ENCODE measurements around the gene CNGB1.
A peak's percentile ranks its signal among the peaks of the same experiment; 100 is the strongest.
"Not testable (repeated sequence)": the region's sequence is repeated elsewhere in the genome, so short reads cannot be mapped to it uniquely, and the experiment has no call there.

CNGB1 gene

GRCh38 chr16:57970970-57971369 lies at the start of gene CNGB1:
Gene CNGB1 (minus strand): TSS chr16:57971128. CDS start chr16:57967286, 3,842 bp downstream.
- no peak for DNase-seq

DNA sequence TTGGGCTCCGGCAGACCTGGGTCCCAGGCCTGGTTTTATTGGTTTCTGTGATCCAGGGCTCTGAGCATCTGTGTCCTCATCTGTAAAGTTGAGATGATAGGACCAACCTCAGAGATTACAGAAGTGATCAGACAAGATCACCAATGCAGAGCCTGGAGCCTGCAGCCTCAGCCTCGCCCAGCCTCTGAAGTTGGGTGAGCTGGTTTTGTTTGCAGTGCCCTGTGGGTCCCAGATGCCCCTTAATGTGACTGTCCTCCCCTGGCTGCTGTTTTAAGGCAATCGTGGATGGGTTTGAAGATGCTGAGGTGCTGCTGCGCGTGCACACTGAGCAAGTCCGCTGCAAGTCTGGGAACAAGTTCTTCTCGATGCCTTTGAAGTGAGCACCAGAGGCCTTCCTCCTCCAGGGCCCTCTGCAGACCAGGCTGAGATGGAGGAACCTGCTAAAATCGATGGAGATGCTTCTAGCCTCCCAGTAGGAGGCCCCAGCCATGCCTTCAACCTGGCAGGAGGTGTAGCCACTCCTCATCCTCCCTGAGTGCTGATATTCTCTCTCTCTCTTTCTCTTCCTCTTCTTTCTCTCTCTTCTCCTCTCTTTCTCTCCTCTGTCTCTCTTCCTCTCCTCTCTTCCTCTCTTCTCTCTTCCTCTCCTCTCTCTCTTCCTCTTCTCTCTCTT lies 49.1 kb upstream of the CNGB1 start:
- DNase-seq, result no peak

DNA sequence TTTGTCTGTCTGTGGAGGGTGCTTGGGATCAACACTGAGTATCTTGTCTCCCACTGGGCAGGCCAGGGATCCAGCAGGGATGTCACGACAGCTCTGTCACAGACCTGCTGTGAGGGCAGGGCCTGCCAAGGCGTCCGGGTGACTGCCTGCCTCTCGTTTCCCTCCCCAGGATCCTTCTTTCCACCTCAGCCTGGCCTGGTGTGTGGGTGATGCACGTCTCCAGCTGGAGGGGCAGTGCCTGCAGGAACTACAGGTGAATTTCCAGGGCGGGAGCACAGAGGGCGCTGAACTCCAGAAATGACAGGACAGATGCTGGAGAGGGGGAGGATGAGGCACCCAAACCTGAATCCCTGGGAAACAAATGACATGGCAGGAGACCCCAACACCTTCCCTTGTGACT lies 47.9 kb upstream of the CNGB1 start:
- no peak for DNase-seq

- no peak for DNase-seq
Observed at GRCh38 chr16:58016840-58017446, 46.0 kb upstream of the CNGB1 start.

GRCh38 chr16:58013201-58013956 lies 42.5 kb upstream of the CNGB1 start:
- DNase-seq, result no peak

DNA sequence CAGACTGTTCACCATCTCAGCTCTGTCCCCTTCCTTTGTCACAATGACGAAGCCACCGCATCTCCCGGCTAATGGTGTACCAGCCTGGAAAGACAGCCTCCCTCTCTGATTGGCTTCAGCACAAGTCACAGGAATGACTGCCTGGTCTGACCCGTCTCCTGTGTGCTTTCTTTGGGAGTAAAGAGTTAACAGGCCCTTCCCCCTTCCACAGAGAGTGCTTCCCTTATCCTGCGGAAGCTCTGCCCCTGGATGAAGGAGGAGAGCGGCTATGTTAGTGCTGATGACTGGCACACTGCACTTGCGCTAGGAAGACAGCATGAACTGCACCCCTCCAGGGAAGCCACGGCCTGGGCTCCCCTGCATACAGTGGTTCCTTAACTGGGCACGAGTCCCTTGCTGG lies 41.6 kb upstream of the CNGB1 start:
- DNase-seq, result no peak

DNA sequence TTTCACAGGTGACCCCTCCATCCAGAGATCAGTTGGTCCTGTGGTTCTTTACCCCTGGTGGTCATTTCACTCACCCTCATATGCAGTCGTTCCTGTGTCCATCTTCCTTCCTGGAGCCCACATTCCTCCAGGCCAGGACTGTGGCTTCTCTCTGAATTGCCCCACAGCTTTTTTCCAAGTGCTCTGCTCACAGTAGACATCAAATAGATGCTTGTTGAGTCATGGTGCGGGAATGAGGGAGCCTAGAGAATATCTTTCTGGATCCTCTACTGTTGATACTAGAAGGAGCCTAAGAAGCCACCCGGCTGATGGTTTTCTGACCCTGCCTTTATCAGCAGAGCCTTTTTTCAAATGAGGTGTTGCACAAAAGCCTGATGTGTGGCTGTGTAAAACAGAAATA lies 40.7 kb upstream of the CNGB1 start:
- no peak for DNase-seq

GRCh38 chr16:58010886-58011285 lies 40.0 kb upstream of the CNGB1 start:
- DNase-seq, result no peak

- no peak for DNase-seq
Observed at GRCh38 chr16:58009856-58010416, 39.0 kb upstream of the CNGB1 start.

DNA sequence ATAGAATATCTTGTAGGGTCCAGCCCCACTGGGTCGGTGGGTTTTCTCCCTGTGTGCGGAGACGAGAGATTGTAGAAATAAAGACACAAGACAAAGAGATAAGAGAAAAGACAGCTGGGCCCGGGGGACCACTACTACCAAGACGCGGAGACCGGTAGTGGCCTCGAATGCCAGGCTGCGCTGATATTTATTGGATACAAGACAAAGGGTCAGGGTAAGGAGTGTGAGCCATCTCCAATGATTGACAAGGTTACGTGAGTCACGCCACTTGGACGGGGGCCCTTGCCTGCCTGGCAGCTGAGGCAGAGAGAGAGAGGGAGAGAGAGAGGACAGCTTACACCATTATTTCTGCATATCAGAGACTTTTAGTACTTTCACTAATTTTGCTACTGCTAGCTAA lies 33.8 kb upstream of the CNGB1 start:
- DNase-seq, result not testable (repeated sequence)

DNA sequence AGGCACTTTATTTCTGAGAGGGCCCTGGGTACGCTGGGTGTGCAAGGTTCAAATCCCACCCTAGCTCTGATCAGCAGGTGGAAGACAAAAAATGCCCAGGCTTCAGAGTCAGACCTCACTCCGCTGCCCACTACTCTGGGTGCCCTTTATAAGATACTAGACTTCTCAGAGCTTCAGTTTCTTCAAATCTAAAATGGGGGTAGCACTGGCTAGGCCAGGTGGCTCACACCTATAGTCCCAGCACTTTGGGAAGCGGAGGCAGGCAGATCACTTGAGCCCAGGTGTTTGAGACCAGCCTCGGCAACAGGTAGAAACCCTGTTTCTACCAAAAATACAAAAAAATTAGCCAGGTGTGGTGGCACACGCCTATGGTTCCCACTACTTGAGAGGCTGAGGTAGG lies 32.0 kb upstream of the CNGB1 start:
- DNase-seq, result no peak

DNA sequence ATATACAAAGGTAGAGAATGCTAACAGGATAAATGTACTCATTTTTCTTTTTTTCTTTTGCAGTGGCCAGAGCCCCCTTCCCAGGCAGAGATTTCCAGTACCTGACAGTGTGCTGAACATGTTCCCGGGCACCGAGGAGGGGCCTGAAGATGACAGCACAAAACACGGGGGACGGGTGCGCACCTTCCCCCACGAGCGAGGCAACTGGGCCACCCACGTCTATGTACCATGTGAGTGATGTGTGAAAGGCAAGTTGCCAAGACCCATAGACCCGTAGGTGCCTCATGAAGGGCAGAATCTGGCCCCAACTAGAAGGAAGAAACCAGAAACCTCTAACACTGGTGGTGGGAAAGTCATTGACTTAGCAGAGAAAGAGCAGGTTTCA lies 31.5 kb upstream of the CNGB1 start:
- DNase-seq, result no peak

GRCh38 chr16:58001781-58002415 lies 31.0 kb upstream of the CNGB1 start:
- no peak for DNase-seq

DNA sequence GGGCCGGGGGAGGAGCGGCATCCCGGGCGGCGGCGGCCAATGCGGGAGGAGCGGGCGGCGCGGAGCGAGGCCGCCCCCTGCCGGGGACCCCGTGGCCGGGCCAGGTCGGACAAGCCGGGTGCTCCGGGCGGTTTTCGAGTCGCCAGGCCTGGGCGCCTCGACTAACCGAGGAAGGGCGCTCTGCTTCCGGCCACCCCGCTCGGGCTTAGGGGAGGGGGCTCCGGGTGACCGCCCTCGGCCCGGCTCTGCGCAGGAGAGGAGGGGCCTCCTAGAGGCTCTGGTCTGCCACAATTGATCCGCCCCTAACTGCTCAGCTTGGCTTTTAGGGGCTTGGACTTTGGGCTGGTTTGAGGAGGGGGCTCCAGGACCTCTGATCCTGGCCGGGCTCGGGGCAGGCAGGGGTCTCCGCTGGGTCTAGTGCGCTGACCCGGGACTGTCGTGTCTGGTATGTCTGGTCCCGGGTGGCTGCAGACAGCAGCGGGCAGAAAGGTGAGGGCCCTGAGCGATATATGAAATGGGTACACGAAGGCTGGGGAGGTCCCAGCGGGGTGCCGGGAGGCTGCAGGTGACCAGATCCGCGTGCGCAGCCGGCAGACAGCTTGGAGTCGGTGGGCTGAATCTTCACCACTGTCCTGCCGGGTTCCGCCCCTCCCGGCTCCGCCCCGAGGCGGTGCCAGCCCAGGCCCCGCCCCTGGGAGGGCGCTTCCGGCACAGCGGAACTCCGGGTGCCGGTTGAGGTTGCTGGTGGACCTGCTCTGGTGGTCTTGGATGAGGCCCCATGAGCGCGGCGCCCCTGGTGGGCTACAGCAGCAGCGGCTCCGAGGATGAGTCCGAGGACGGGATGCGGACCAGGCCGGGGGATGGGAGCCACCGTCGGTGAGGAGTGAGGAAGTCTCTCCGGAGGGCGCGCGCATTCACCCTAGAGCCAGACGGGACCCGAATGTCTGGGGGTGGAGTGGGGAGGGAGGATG lies 30.1 kb upstream of the CNGB1 start, which contains the start of gene USB1:
Gene USB1, plus strand, starts transcription at position 702 of the 971 bp plus-strand sequence. Its CDS starts 77 bp downstream, at position 779.
- DNase-seq, result peak; percentile 86

DNA sequence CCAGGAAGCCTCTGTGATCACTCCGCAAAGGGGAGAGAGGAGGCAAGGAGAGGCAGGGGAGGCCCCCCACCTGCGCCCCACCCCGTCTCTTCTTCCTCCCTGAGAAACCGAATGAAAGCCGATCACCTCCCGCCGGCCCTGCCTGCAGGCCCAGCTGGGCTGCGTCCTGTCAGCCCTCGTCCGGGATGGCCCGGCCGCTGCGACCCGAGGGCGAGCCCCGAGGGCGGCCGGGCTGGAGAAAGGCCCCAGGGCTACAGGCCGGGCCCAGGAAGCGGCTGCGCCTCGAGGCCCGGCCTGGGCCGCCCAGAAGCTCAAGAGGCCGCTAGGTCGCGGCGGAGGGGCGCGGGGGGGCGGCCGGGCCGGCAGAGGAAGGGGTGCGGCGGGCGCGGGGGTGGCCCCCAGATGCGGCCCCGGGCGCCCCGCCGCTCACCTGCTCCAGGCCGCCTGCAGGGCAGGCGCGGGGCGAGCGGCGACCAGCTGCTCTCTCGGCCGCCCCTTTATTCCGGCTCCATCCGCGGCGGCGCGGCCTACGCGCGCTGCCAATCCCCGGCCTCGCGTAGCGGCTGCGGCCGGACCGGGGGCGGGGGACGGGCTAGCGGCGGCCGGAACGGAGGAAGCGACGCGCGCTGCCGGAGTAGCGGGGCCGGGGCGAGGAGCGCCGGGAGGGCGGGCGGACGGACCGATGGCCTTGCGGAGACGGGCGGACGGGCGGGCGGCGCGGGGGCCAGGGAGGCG lies 29.2 kb upstream of the CNGB1 start, which contains the start of gene ZNF319:
Gene ZNF319, minus strand, starts transcription at position 702 of the 735 bp plus-strand sequence. CDS start 2,407 bp downstream, outside the sequence.
- DNase-seq, result no peak

DNA sequence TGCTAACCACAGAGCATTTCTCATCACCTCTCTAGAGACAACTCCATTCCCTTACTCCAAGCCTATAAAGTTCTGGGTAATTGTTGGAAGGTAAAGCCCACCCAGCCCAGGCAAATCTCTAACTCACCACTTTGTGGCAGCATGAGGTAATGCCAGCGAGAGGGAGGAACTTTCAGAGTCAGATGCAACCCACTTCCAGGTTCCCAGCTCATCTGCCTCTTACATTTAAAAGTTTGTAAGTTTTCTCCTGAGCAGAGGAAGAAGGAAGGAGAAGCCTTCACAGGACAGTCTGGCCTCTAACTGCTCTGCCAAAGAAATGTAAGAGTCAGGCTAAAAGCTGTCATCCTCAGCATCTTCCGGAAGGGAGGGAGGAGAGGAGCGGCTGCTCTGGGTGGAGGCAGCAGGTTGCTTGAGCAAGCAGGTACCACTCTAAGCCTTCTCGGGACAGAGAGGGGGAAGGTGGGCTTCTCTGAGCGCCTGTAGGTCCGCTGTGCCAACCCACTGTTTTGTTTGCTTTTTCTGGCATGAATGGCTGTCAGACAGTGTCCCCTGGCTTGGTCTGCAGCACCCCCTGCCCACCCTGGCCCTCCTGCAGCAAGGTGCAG lies 28.5 kb upstream of the CNGB1 start:
- DNase-seq, result no peak

- DNase-seq, result no peak
Observed at GRCh38 chr16:57998992-57999365, 28.1 kb upstream of the CNGB1 start.

GRCh38 chr16:57998486-57998885 lies 27.6 kb upstream of the CNGB1 start:
- no peak for DNase-seq

DNA sequence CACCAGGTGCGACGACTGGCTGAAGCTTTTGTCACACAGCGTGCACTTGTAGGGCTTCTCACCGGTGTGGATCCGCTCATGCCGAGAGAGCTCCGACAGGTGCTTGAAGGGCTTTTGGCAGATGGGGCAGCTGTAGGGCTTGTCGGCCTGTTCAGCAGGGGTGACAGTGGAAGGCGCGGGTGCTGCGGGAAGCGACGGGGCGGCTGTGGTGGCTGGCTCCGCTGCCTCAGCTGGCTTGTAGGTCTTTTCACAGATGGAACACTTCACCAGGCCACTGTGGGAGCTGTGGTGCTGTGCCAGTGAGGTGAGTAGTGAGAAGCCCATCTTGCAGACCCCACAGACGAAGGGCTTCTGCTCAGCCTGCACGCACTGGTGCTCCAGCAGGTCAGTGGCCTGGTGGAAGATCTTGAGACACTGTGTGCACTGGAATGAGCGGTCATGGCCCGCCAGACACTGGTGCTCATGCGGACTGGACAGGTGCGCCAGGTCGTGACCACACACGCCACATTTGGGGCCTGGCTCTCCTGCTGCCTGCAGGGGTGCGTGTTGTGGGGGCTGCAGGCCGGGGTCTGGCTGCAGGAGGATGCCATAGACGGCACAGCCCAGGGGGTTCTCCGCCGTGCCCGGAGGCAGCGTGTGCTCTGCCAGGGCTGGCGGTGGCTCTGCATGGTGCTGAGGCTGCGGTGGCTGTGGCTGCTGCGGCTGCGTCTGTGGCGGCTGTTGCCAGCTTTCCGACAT lies 26.8 kb upstream of the CNGB1 start:
- DNase-seq, result no peak

GRCh38 chr16:57997176-57997527 lies 26.2 kb upstream of the CNGB1 start:
- DNase-seq, result no peak
